Ishikawa (cell line): Measurements from ENCODE around the gene MTRFR.

ENCODE experiments used
- CEBPB ChIP-seq: IDR thresholded peaks from 2 replicates; pipeline ENCODE4 v1.6.1; 2012
- CREB1 ChIP-seq: IDR thresholded peaks from 2 replicates; pipeline ENCODE4 v1.6.1; 2012; ENCODE audit warnings: low read depth
- EGR1 ChIP-seq: IDR thresholded peaks from 2 replicates; pipeline ENCODE4 v1.6.1; 2012
- EP300 ChIP-seq: IDR thresholded peaks from 2 replicates; pipeline ENCODE4 v1.6.1; 2012; ENCODE audit warnings: borderline replicate concordance
- NFIC ChIP-seq: IDR thresholded peaks from 2 replicates; pipeline ENCODE4 v1.6.1; 2012
- RAD21 ChIP-seq: IDR thresholded peaks from 2 replicates; pipeline ENCODE4 v1.6.1; 2012; ENCODE audit warnings: low read depth
- TAF1 ChIP-seq: IDR thresholded peaks from 2 replicates; pipeline ENCODE4 v1.6.1; 2012; ENCODE audit warnings: low read depth, mild to moderate bottlenecking
- TCF12 ChIP-seq: IDR thresholded peaks from 2 replicates; pipeline ENCODE4 v1.6.1; 2012; ENCODE audit warnings: low read depth
- YY1 ChIP-seq: IDR thresholded peaks from 2 replicates; pipeline ENCODE4 v1.6.1; 2012; ENCODE audit warnings: low read depth
- TF ChIP-seq, protein P1 (sequence below): IDR thresholded peaks from 2 replicates; pipeline ENCODE4 v1.6.1; 2012
- TF ChIP-seq, protein P2 (sequence below): IDR thresholded peaks from 2 replicates; pipeline ENCODE4 v1.6.1; 2012
- TF ChIP-seq, protein P3 (sequence below): IDR thresholded peaks from 2 replicates; pipeline ENCODE4 v1.6.1; 2012; ENCODE audit warnings: low read depth, mild to moderate bottlenecking

GRCh38 chr12:123289911-123290310 is 56.7 kb downstream of the MTRFR start:
- TF ChIP-seq EP300: no peak
- no peak for TF ChIP-seq EGR1
- no peak for TF ChIP-seq TAF1
- TF ChIP-seq, protein P1, sequence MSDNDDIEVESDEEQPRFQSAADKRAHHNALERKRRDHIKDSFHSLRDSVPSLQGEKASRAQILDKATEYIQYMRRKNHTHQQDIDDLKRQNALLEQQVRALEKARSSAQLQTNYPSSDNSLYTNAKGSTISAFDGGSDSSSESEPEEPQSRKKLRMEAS: no peak
- no peak for TF ChIP-seq CEBPB
- TF ChIP-seq TCF12: no peak
- TF ChIP-seq, protein P2, sequence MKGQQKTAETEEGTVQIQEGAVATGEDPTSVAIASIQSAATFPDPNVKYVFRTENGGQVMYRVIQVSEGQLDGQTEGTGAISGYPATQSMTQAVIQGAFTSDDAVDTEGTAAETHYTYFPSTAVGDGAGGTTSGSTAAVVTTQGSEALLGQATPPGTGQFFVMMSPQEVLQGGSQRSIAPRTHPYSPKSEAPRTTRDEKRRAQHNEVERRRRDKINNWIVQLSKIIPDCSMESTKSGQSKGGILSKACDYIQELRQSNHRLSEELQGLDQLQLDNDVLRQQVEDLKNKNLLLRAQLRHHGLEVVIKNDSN: no peak
- TF ChIP-seq, protein P3, sequence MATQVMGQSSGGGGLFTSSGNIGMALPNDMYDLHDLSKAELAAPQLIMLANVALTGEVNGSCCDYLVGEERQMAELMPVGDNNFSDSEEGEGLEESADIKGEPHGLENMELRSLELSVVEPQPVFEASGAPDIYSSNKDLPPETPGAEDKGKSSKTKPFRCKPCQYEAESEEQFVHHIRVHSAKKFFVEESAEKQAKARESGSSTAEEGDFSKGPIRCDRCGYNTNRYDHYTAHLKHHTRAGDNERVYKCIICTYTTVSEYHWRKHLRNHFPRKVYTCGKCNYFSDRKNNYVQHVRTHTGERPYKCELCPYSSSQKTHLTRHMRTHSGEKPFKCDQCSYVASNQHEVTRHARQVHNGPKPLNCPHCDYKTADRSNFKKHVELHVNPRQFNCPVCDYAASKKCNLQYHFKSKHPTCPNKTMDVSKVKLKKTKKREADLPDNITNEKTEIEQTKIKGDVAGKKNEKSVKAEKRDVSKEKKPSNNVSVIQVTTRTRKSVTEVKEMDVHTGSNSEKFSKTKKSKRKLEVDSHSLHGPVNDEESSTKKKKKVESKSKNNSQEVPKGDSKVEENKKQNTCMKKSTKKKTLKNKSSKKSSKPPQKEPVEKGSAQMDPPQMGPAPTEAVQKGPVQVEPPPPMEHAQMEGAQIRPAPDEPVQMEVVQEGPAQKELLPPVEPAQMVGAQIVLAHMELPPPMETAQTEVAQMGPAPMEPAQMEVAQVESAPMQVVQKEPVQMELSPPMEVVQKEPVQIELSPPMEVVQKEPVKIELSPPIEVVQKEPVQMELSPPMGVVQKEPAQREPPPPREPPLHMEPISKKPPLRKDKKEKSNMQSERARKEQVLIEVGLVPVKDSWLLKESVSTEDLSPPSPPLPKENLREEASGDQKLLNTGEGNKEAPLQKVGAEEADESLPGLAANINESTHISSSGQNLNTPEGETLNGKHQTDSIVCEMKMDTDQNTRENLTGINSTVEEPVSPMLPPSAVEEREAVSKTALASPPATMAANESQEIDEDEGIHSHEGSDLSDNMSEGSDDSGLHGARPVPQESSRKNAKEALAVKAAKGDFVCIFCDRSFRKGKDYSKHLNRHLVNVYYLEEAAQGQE: no peak
- TF ChIP-seq RAD21: no peak
- no peak for TF ChIP-seq YY1
- no peak for TF ChIP-seq NFIC
- no peak for TF ChIP-seq CREB1
